H1 (cell line): ENCODE measurements around the gene CYBB. TPM values are rescaled to one million over a fixed set of nuclear protein-coding genes. Genes with fewer than 3 reads are reported as not detected.

ENCODE experiments used
- CTCF ChIA-PET: fragments of 300-600 bp; sonication (Branson Sonifier 250); formaldehyde crosslinking; loops from one replicate; lab custom pipeline; 2021; ENCODE audit not compliant: partially characterized antibody; lab: Charles Lee
- POLR2A ChIA-PET: fragments of 300-600 bp; sonication (Branson Sonifier 250); formaldehyde crosslinking; loops from one replicate; lab custom pipeline; 2021; ENCODE audit warnings: inconsistent platforms; ENCODE audit not compliant: partially characterized antibody; lab: Charles Lee
- DNase-seq, 2 experiments: peaks; one replicate each; pipeline versions ENCODE4 v3.0.0 to v3.0.0-alpha.2; 2010 to 2022; ENCODE audit warnings: low spot score in 2 of 2, low read depth in 1 of 2, mixed read lengths in 1 of 2
- FAIRE-seq: peaks from 2 replicates; lab custom pipeline; 2011; peaks lifted over from hg19 to GRCh38; lab: Jason Lieb, UNC
- H2AFZ ChIP-seq: 2 replicates; pipeline ENCODE4 v1.8.1; 2012; ENCODE audit warnings: low read length, inconsistent platforms
- H2AK5ac ChIP-seq: 2 replicates; pipeline ENCODE4 v1.6.1; 2013; ENCODE audit warnings: low read depth, low read length
- H2BK120ac ChIP-seq: replicated peaks from 2 replicates; pipeline ENCODE3; 2013; ENCODE audit warnings: low read depth, low read length, inconsistent platforms
- H2BK12ac ChIP-seq: 2 replicates; pipeline ENCODE4 v1.6.1; 2013; ENCODE audit warnings: low read depth, low read length
- H2BK15ac ChIP-seq: 2 replicates; pipeline ENCODE4 v1.6.1; 2013; ENCODE audit warnings: low read length
- H2BK20ac ChIP-seq: 2 replicates; pipeline ENCODE4 v1.6.1; 2013; ENCODE audit warnings: low read length
- H2BK5ac ChIP-seq: 2 replicates; pipeline ENCODE4 v1.6.1; 2013; ENCODE audit warnings: low read depth, low read length
- H3K14ac ChIP-seq: 2 replicates; pipeline ENCODE4 v1.6.1; 2013; ENCODE audit warnings: inconsistent platforms; ENCODE audit not compliant: insufficient read length
- H3K18ac ChIP-seq: 2 replicates; pipeline ENCODE4 v1.6.1; 2013; ENCODE audit warnings: low read length; ENCODE audit errors: extremely low read depth
- H3K23ac ChIP-seq: 2 replicates; pipeline ENCODE4 v1.6.1; 2013; ENCODE audit warnings: inconsistent platforms; ENCODE audit not compliant: insufficient read length
- H3K23me2 ChIP-seq: 2 replicates; pipeline ENCODE4 v1.6.1; 2013; ENCODE audit warnings: low read depth, low read length
- H3K27ac ChIP-seq: 2 replicates; pipeline ENCODE4 v1.6.1; 2011; ENCODE audit warnings: low read depth, low read length, inconsistent platforms
- H3K27me3 ChIP-seq, 4 experiments: replicated peaks in 1 of 4; 1 replicate in 1 of 4; 2 replicates in 3 of 4; pipeline versions ENCODE4 v1.6.1 to v1.8.1; 2011 to 2013; ENCODE audit warnings: low read length in 3 of 4, mild to moderate bottlenecking in 3 of 4, inconsistent platforms in 2 of 4, mixed read lengths in 2 of 4, moderate library complexity in 1 of 4; ENCODE audit not compliant: control insufficient read depth in 3 of 4, insufficient read depth in 3 of 4; ENCODE audit errors: extremely low read depth in 1 of 4
- H3K36me3 ChIP-seq, 4 experiments: 2 replicates each; pipeline versions ENCODE4 v1.6.1 to v1.8.1; 2011 to 2013; ENCODE audit warnings: mild to moderate bottlenecking in 4 of 4, low read length in 3 of 4, moderate library complexity in 2 of 4, control low read depth in 1 of 4, inconsistent platforms in 1 of 4; ENCODE audit not compliant: insufficient read depth in 4 of 4, control insufficient read depth in 2 of 4
- H3K4ac ChIP-seq: replicated peaks from 2 replicates; pipeline ENCODE3; 2013; ENCODE audit warnings: low read length, low read depth, mixed read lengths, inconsistent platforms; ENCODE audit not compliant: insufficient read length
- H3K4me1 ChIP-seq, 4 experiments: replicated peaks in 1 of 4; 1 replicate in 1 of 4; 2 replicates in 3 of 4; pipeline versions ENCODE4 v1.6.1 to v1.8.1; 2011 to 2013; ENCODE audit warnings: low read length in 3 of 4, inconsistent platforms in 2 of 4, mixed read lengths in 1 of 4; ENCODE audit not compliant: insufficient read depth in 4 of 4, control insufficient read depth in 3 of 4
- H3K4me2 ChIP-seq, 2 experiments: 2 replicates each; pipeline versions ENCODE4 v1.6.1 to v1.8.1; 2011 to 2013; ENCODE audit warnings: low read depth in 2 of 2, low read length in 2 of 2, control low read depth in 1 of 2, inconsistent platforms in 1 of 2, mild to moderate bottlenecking in 1 of 2; ENCODE audit not compliant: insufficient read depth in 1 of 2
- H3K4me3 ChIP-seq, 4 experiments: fragments of 200-600, 300-600 bp in 1 of 4; sonication (generic), shearing (Covaris generic), sonication (Bioruptor Twin) in 1 of 4; 2 replicates each; pipeline versions ENCODE4 v1.5.1 to v1.8.1; 2011 to 2016; ENCODE audit warnings: low read length in 4 of 4, low read depth in 3 of 4, control low read depth in 2 of 4, inconsistent platforms in 2 of 4, mild to moderate bottlenecking in 2 of 4, mixed read lengths in 1 of 4, moderate library complexity in 1 of 4; ENCODE audit not compliant: insufficient read depth in 2 of 4; ENCODE audit errors: extremely low read depth in 1 of 4
- H3K56ac ChIP-seq: replicated peaks from 2 replicates; pipeline ENCODE3; 2013; ENCODE audit warnings: low read depth, mild to moderate bottlenecking, mixed read lengths, low read length, inconsistent platforms; ENCODE audit not compliant: insufficient read length
- H3K79me1 ChIP-seq: 2 replicates; pipeline ENCODE4 v1.6.1; 2013; ENCODE audit warnings: low read depth, low read length, control low read depth
- H3K79me2 ChIP-seq, 2 experiments: 2 replicates each; pipeline versions ENCODE4 v1.6.1 to v1.8.1; 2012 to 2013; ENCODE audit warnings: low read length in 2 of 2, mild to moderate bottlenecking in 2 of 2, inconsistent platforms in 1 of 2; ENCODE audit not compliant: insufficient read depth in 2 of 2, control insufficient read depth in 1 of 2
- H3K9ac ChIP-seq, 4 experiments: replicated peaks in 1 of 4; 1 replicate in 1 of 4; 2 replicates in 3 of 4; pipeline versions ENCODE4 v1.6.1 to v1.8.1; 2011 to 2013; ENCODE audit warnings: low read depth in 3 of 4, low read length in 3 of 4, control low read depth in 2 of 4, mild to moderate bottlenecking in 2 of 4, moderate library complexity in 2 of 4, inconsistent platforms in 1 of 4; ENCODE audit errors: extremely low read depth in 1 of 4
- H3K9me3 ChIP-seq, 2 experiments: 2 replicates each; pipeline versions ENCODE4 v1.6.1 to v1.8.1; 2012 to 2013; ENCODE audit warnings: mild to moderate bottlenecking in 2 of 2, moderate library complexity in 2 of 2, control low read depth in 1 of 2, inconsistent platforms in 1 of 2, low read depth in 1 of 2, low read length in 1 of 2, mixed read lengths in 1 of 2; ENCODE audit not compliant: insufficient read depth in 2 of 2
- H4K20me1 ChIP-seq, 2 experiments: replicated peaks in 1 of 2; 2 replicates each; pipeline versions ENCODE3 to v1.8.1; 2011 to 2013; ENCODE audit warnings: inconsistent platforms in 2 of 2, low read length in 2 of 2, mild to moderate bottlenecking in 1 of 2; ENCODE audit not compliant: insufficient read depth in 2 of 2, control insufficient read depth in 1 of 2
- H4K5ac ChIP-seq: 2 replicates; pipeline ENCODE4 v1.6.1; 2013; ENCODE audit warnings: low read length, low read depth, mixed read lengths, inconsistent platforms; ENCODE audit not compliant: insufficient read length
- H4K8ac ChIP-seq: 2 replicates; pipeline ENCODE4 v1.8.0; 2013; ENCODE audit warnings: mild to moderate bottlenecking, moderate library complexity, low read length, inconsistent platforms; ENCODE audit not compliant: insufficient read depth; ENCODE audit errors: extremely low read depth
- H4K91ac ChIP-seq: replicated peaks from 2 replicates; pipeline ENCODE3; 2013; ENCODE audit warnings: low read length, mixed read lengths, inconsistent platforms; ENCODE audit not compliant: insufficient read length
- CBX8 ChIP-seq: fragments of 300-800, 300-1000 bp; sonication (generic); IDR thresholded peaks from 2 replicates; pipeline ENCODE4 v1.7.1; 2016; ENCODE audit warnings: low read depth, low read length, borderline replicate concordance
- NANOG ChIP-seq: IDR thresholded peaks from 2 replicates; pipeline ENCODE4 v1.6.1; 2011; ENCODE audit warnings: low read length, low read depth, mild to moderate bottlenecking, inconsistent platforms; ENCODE audit not compliant: insufficient read depth, poor library complexity, severe bottlenecking
- RNF2 ChIP-seq: fragments of 200-900, 300-1000 bp; sonication (generic); IDR thresholded peaks from 2 replicates; pipeline ENCODE4 v1.7.1; 2016; ENCODE audit warnings: borderline replicate concordance, low read depth, mild to moderate bottlenecking, antibody characterized with exemption, low read length; ENCODE audit not compliant: poor library complexity, severe bottlenecking; ENCODE audit errors: missing control alignments
- SUZ12 ChIP-seq: fragments of 200-600 bp; sonication (generic); IDR thresholded peaks from 2 replicates; pipeline ENCODE4 v1.6.1; 2012; ENCODE audit warnings: mild to moderate bottlenecking, inconsistent platforms, low read length, moderate library complexity, mixed read lengths
- TEAD4 ChIP-seq: IDR thresholded peaks from 2 replicates; pipeline ENCODE4 v1.6.1; 2012; ENCODE audit warnings: low read depth, low read length, inconsistent platforms, mixed read lengths
- WGBS, 2 experiments: shearing (Covaris generic) in 1 of 2; methylation state at CpG; one replicate each; pipeline versions ENCODE4 v1.1.6 to v1.1.7; 2013 to 2015; ENCODE audit warnings: low lambda C conversion rate in 2 of 2, mixed read lengths in 2 of 2, inconsistent platforms in 1 of 2, low coverage in 1 of 2, missing lambda C conversion rate in 1 of 2; ENCODE audit not compliant: insufficient replicate concordance in 2 of 2, insufficient coverage in 1 of 2, insufficient read length in 1 of 2; ENCODE audit errors: extremely low coverage in 1 of 2, missing lambda C conversion rate in 1 of 2; 5-methylcytosine and 5-hydroxymethylcytosine counted together
- polyA plus RNA-seq, 7 experiments: library from polyadenylated mRNA; depleted of rRNA in 3 of 7; stranded (reverse) in 5 of 7; unstranded in 2 of 7; fragments of >200 nt in 5 of 7; fragments of 200-250 nt in 2 of 7; gene quantifications; 1 replicate in 5 of 7; 2 replicates in 1 of 7; 4 replicates in 1 of 7; pipeline versions ENCODE4 v1.2.1 to v1.2.3, GENCODE V29; 2011 to 2013; ENCODE audit warnings: missing spikeins in 2 of 7, mixed read lengths in 2 of 7
- total RNA-seq: library from RNA; stranded (reverse); fragmentation: NEBNext Ultra II Directional; extraction: Animal tissue kit (Norgen Biotek cat#: 25700); gene quantifications from 2 replicates; pipeline ENCODE4 v1.2.1, GENCODE V29; 2021

The CYBB gene
- total and polyA plus RNA-seq, 2 of the 8 experiments (the other 6 are each of a cell fraction or from before 2014, with no cell fraction given), result 0.03 to 0.09 TPM

- Histone ChIP-seq H3K4me3 (no peak overlapping the region), H4K91ac (no peak overlapping the region), H3K9ac (no peak overlapping the region), H3K79me2 (no peaks in the 10 kb centered on the region), H2AFZ (no peak overlapping the region), H3K9me3 (no peaks in the 10 kb centered on the region), H3K18ac (no peak overlapping the region), H2AK5ac (no peak overlapping the region), H3K27ac (no peak overlapping the region), H3K4me1 (no peaks in the 10 kb centered on the region), H4K5ac (no peak overlapping the region), H4K8ac (no peak overlapping the region), H2BK20ac (no peak overlapping the region), H2BK12ac (no peak overlapping the region), H4K20me1 (no peaks in the 10 kb centered on the region), H3K27me3 (no peaks in the 10 kb centered on the region), H2BK120ac (no peak overlapping the region), H3K56ac (no peak overlapping the region), H3K79me1 (no peaks in the 10 kb centered on the region), H2BK15ac (no peak overlapping the region), H3K4me2 (no peak overlapping the region), H3K36me3 (no peaks in the 10 kb centered on the region), H3K23me2 (no peaks in the 10 kb centered on the region), H3K23ac (no peak overlapping the region), H2BK5ac (no peak overlapping the region), H3K4ac (no peak overlapping the region), H3K14ac (no peak overlapping the region)
- no peak for FAIRE-seq
- ChIA-PET CTCF (no interaction called here), POLR2A (no interaction called here)
- DNase-seq, result no peak
- TF ChIP-seq NANOG, result no peak
- no peak for TF ChIP-seq CBX8
- TF ChIP-seq RNF2, result no peak
- TF ChIP-seq SUZ12, result no peak
- TF ChIP-seq TEAD4, result no peak
- 100% methylated on average over 1 of the region's 1 CpG; no CpG with 5 or more reads in 1 of the 2 experiments for WGBS, 2 experiments
These were observed 50.5 kb downstream of the CYBB start for GRCh38 chrX:37830371-37830770.
